Stimulated activated CD8-positive, alpha-beta memory T cell treated with anti-CD3 and anti-CD28 coated beads, Interleukin-4, amount 100 ng/mL, for 1 hour (primary cell): ENCODE measurements around the gene ZKSCAN4.

ENCODE experiments used
- DNase-seq, 2 donors: peaks; one replicate each; pipeline ENCODE4 v3.0.0-alpha.2; 2020; ENCODE audit warnings: low read depth in 2 of 2, low spot score in 1 of 2

ZKSCAN4 gene

GRCh38 chr6:28250747-28251146 lies 1.3 kb downstream of the ZKSCAN4 start:
- no peak for DNase-seq

- DNase-seq: no peak
Measured at GRCh38 chr6:28248916-28249315, 3.2 kb downstream of the ZKSCAN4 start.

DNA sequence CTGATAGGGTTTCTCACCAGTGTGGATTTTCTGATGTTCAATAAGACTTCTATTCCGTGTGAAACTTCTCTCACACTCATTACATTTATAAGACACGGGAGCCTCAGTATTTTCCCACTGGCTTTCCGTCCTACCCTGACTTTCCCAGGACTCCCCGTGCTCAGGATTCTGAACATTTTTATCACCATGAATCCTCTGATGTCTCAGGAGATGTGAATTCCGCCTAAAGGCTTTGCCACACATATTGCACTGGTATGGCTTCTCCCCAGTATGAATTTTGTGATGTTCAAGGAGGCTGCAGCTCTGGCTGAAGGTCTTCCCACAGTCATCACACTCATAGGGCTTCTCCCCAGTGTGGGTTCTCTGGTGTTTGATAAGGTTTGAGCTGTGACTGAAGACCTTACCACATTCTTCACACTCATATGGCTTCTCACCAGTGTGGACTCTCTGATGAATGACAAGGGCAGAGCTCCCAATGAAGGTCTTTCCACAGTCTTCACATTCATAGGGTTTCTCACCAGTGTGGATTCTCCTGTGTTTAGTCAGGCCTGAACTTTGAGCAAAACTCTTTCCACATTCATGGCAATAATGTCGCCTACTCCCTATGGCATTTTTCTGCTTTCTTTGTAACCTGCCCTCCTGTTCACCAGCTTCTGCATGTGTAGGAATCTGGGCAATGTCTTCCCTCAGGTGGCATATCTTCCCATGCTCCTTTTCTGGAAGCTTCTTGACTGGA lies 6.7 kb downstream of the ZKSCAN4 start:
- no peak for DNase-seq

- DNase-seq: no peak
Measured at GRCh38 chr6:28243946-28244345, 8.1 kb downstream of the ZKSCAN4 start.

- no peak for DNase-seq
Measured at GRCh38 chr6:28240471-28240870, 11.6 kb downstream of the ZKSCAN4 start.

DNA sequence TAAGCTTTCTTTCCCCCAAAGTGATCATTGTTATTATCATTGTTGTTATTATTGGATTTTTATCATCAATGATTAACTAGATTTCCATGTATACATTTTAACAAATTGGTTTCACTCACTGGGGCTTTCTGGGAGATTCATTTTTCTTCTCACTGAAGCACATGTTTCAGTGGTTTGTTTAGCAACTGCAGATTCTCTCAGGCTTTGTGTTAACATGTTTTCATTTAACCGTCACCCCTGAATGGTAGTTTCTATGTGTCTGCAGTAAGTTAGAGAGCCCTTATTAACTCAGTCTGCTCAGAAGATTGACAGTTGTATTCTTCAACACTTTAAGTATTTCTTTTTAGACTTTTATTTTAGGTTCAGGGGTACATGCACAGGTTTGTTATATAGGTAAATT lies 12.4 kb downstream of the ZKSCAN4 start:
- DNase-seq: no peak

- DNase-seq: no peak
Measured at GRCh38 chr6:28235912-28236452, 16.1 kb downstream of the ZKSCAN4 start.

DNA sequence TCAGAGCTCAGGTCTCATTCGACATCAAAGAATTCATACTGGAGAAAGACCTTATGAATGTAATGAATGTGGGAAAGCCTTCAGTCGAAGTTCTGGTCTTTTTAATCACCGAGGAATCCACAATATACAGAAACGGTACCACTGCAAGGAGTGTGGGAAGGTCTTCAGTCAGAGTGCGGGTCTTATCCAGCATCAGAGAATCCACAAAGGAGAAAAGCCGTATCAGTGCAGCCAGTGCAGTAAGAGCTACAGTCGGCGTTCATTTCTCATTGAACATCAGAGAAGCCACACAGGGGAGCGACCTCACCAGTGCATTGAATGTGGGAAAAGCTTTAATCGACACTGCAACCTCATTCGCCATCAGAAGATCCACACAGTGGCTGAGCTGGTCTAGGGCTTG lies 19.3 kb downstream of the ZKSCAN4 start:
- no peak for DNase-seq

- DNase-seq: no peak
Measured at GRCh38 chr6:28226460-28226859, 25.6 kb downstream of the ZKSCAN4 start.

- no peak for DNase-seq
Measured at GRCh38 chr6:28225056-28225834, 26.8 kb downstream of the ZKSCAN4 start, which contains the start of gene ZSCAN9. TSS of gene ZSCAN9 (plus strand) at chr6:28225275. CDS start at chr6:28227085, 1,810 bp downstream.

DNA sequence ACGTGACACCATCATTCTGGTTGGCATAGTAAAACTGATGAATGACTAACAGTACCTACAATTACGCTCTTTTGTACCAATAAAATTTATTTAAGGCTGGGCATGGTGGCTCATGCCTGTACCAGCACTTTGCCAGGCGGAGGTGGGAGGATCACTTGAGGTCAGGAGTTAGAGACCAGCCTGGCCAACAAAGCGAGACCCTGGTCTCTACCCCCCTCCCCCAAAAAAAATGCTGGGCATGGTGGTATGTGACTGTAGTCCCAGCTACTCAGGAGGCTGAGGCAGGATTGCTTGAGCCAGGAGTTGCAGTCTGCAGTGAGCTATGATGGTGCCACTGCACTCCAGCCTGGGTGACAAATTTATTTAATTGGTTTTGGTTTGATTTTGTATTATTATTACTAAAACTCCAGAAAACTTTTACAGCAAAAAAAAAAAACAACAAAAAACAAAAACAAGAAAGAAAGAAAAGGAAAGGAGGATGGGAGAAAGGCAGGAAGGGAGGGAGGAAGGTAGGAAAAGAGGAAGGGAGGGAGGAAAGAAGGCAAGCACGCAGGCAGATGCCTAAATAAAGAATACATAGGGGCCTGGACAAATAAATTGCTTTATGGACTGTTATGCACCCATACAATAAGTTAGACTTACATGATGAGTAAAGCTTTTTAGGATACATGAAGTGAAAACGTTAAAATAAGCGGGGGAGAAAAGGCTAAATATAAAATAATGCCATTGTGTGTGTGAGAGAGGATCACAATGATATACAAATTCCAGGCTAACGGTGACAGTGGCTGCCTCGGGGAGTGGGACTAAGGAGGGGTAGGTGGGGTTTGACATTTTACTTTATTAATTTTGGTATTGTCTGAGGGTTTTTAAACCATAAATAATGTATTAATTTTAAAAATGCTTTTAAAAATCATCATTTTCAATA lies 27.7 kb downstream of the ZKSCAN4 start:
- DNase-seq: no peak

GRCh38 chr6:28220257-28221133 lies 31.6 kb downstream of the ZKSCAN4 start:
- no peak for DNase-seq

GRCh38 chr6:28218312-28219248 lies 33.5 kb downstream of the ZKSCAN4 start:
- no peak for DNase-seq

DNA sequence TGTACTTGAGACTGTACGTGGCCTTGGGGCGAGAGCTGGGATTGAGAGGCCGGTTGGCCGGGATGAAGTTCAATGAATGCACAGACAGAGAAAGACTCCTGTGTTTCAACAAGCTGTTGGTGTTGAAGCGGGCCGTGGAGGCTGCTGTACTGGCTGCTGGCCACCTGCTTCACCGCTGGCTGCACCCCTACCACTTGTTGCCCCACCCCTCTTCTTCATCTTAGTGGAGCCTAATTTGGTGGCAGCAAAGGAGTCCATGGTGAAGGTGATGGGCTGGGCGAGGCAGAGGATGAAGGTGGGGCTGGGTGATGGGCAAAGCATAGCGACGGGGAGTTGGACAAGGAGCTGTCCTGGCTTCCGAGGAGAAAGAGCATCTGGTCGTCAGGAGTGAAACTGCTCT lies 34.2 kb downstream of the ZKSCAN4 start:
- no peak for DNase-seq

- DNase-seq: no peak
Measured at GRCh38 chr6:28215425-28215824, 36.6 kb downstream of the ZKSCAN4 start.

DNA sequence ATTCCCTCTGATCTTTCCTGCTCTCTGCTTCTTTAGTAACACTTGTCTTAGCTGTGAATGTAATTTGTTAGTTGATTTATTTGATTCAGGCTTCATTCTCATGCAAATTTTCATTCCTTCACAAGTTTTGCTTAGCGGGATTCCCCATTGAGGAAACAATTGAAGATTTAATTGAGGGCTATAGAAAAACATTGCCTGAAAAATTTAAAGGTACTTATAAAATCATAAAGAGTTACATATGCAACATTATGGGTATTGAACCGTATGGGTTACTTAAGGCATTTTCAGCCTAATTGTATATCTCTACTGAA lies 38.9 kb downstream of the ZKSCAN4 start:
- no peak for DNase-seq

GRCh38 chr6:28212510-28213212 lies 39.4 kb downstream of the ZKSCAN4 start:
- DNase-seq: no peak

- DNase-seq: no peak
Measured at GRCh38 chr6:28211840-28212509, 40.1 kb downstream of the ZKSCAN4 start.
